Measurements from ENCODE around the gene SLF1.

- TF ChIP-seq LEF1 (IDR thresholded peaks at IDR 0.05; ENCODE audit: borderline replicate concordance), result no peak
- TF ChIP-seq PKNOX1 (IDR thresholded peaks at IDR 0.05), result no peak
- no peak for TF ChIP-seq FOXM1 (IDR thresholded peaks at IDR 0.05; ENCODE audit: borderline replicate concordance)
- no peak for TF ChIP-seq BHLHE40 (IDR thresholded peaks at IDR 0.05; ENCODE audit: borderline replicate concordance)
- no peak for TF ChIP-seq SP1 (IDR thresholded peaks at IDR 0.05)
Observed at GRCh38 chr5:94740286-94740685, 121.8 kb downstream of the SLF1 start.

Measured in HEK293T (cell line).